Uterus (tissue), 4 donors: ENCODE measurements around the gene JTB. TPM values are rescaled to one million over a fixed set of nuclear protein-coding genes. Genes with fewer than 3 reads are reported as not detected.

Experiments
- DNase-seq, 2 donors: peaks; one replicate each; pipeline ENCODE4 v3.0.0-alpha.2; 2019 to 2020
- H3K27ac ChIP-seq, 2 donors: fragments of 200-600 bp; sonication (generic); 1 replicate in 1 of 2; 2 replicates in 1 of 2; pipeline ENCODE4 v1.5.1; 2016 to 2018
- H3K27me3 ChIP-seq, 2 donors: fragments of 200-600 bp; sonication (generic); one replicate each; pipeline ENCODE4 v1.5.1; 2018 to 2019; ENCODE audit warnings: control low read depth in 1 of 2
- H3K36me3 ChIP-seq, 2 donors: fragments of 200-600 bp; sonication (generic); one replicate each; pipeline ENCODE4 v1.5.1; 2019; ENCODE audit warnings: control low read depth in 1 of 2
- H3K4me1 ChIP-seq, 2 donors: fragments of 200-600 bp; sonication (generic); one replicate each; pipeline ENCODE4 v1.5.1; 2018 to 2019; ENCODE audit warnings: control low read depth in 1 of 2
- H3K4me3 ChIP-seq, 2 donors: fragments of 200-600 bp; sonication (generic); 1 replicate in 1 of 2; 2 replicates in 1 of 2; pipeline ENCODE4 v1.5.1; 2018 to 2019; ENCODE audit warnings: mild to moderate bottlenecking in 1 of 2
- H3K9me3 ChIP-seq, 2 donors: fragments of 200-600 bp; sonication (generic); one replicate each; pipeline ENCODE4 v1.5.1; 2019; ENCODE audit warnings: control low read depth in 1 of 2
- POLR2A ChIP-seq, 2 donors: fragments of 450-650 bp; IDR thresholded peaks; one replicate each; pipeline ENCODE4 v1.6.1; 2016; ENCODE audit warnings: antibody characterized with exemption in 2 of 2, mild to moderate bottlenecking in 1 of 2, moderate library complexity in 1 of 2
- intact Hi-C: fragments of 100-400 bp; cut with DNase I; formaldehyde crosslinking; loops from one replicate; pipeline ENCODE4 v1.15.1; 2023; ENCODE audit warnings: low total_unique reads
- microRNA-seq: library from miRNA; unstranded; fragments of <30 nt; microRNA quantifications from one replicate; pipeline ENCODE4, GENCODE V29; 2016; ENCODE audit warnings: borderline microRNAs expressed, borderline replicate concordance
- small RNA-seq: library from RNA; depleted of rRNA; stranded (forward); fragments of <200 nt; gene quantifications from one replicate; pipeline ENCODE3, GENCODE V24; 2016
- total RNA-seq, 4 donors: library from RNA; depleted of rRNA in 3 of 4; stranded (reverse); fragments of >200 nt in 3 of 4; gene quantifications; one replicate each; pipeline versions ENCODE4 v1.1.0 to v1.2.4, GENCODE V29; 2014 to 2023
- TF ChIP-seq, protein P1 (sequence below), 4 experiments: fragments of 200-600 bp in 2 of 4; fragments of 450-650 bp in 2 of 4; sonication (generic) in 2 of 4; IDR thresholded peaks; one replicate each; pipeline ENCODE4 v1.5.1; 2016 to 2019; ENCODE audit warnings: antibody characterized with exemption in 4 of 4, mild to moderate bottlenecking in 2 of 4, moderate library complexity in 1 of 4
- donor health status: DM: yes; HTN: yes; CAD: no.

JTB gene
- total RNA-seq, 4 donors from 2014 or later, result 91.1 to 253 (median 175) TPM

DNA sequence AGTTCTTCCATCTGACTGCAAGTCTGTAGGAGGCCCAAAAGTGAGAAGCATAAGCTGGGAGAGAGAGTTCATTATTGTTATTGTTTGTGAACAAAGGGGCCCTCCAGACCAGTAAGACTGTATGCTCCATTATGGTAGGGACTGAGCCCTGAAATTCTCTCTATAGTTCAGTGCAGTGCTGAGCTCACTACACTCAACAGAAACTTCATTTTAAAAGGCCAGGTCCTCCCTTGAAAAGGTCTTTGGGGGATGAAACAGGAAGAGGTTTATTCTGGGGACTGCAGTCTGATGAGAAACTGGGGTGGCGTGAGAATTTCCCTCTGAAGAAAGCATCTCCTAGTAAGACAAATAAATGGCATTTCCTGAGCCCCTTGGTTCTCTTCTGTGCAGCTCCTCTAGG is 49.2 kb downstream of the JTB start:
- no peak overlapping the region for H3K27ac ChIP-seq
- intact Hi-C loops, result no loop called here

GRCh38 chr1:153926405-153926804 is 51.1 kb downstream of the JTB start:
- TF ChIP-seq POLR2A (IDR thresholded peaks at IDR 0.05), result no peak
- TF ChIP-seq, protein P1, sequence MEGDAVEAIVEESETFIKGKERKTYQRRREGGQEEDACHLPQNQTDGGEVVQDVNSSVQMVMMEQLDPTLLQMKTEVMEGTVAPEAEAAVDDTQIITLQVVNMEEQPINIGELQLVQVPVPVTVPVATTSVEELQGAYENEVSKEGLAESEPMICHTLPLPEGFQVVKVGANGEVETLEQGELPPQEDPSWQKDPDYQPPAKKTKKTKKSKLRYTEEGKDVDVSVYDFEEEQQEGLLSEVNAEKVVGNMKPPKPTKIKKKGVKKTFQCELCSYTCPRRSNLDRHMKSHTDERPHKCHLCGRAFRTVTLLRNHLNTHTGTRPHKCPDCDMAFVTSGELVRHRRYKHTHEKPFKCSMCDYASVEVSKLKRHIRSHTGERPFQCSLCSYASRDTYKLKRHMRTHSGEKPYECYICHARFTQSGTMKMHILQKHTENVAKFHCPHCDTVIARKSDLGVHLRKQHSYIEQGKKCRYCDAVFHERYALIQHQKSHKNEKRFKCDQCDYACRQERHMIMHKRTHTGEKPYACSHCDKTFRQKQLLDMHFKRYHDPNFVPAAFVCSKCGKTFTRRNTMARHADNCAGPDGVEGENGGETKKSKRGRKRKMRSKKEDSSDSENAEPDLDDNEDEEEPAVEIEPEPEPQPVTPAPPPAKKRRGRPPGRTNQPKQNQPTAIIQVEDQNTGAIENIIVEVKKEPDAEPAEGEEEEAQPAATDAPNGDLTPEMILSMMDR (IDR thresholded peaks at IDR 0.05), result no peak
- intact Hi-C loops, result no loop called here
- Histone ChIP-seq H3K36me3 (no peaks in the 10 kb centered on the region), H3K27ac (no peak overlapping the region), H3K4me3 (no peak overlapping the region), H3K9me3 (no peaks in the 10 kb centered on the region), H3K27me3 (no peaks in the 10 kb centered on the region), H3K4me1 (no peaks in the 10 kb centered on the region)
- DNase-seq, result no peak

More for the DNA sequence above, 49.2 kb downstream of the JTB start:
- TF ChIP-seq, protein P1 (IDR thresholded peaks at IDR 0.05), result no peak
- no peak for TF ChIP-seq POLR2A (IDR thresholded peaks at IDR 0.05)
- H3K36me3 ChIP-seq, result no peaks in the 10 kb centered on the region
- no peaks in the 10 kb centered on the region for H3K9me3 ChIP-seq
- no peak overlapping the region for H3K4me3 ChIP-seq
- no peaks in the 10 kb centered on the region for H3K4me1 ChIP-seq
- H3K27me3 ChIP-seq, result no peaks in the 10 kb centered on the region
- no peak for DNase-seq

Small RNA genes lying within 50 kb of the gene (microRNA-seq; reads per million reads assigned to microRNA genes)
- gene MIR6737, result not detected

Small RNA genes lying within 50 kb of the gene (small RNA-seq; reads per million reads assigned to genes)
- gene MIR6737, result not detected

Other genes starting within 250 kb of the JTB start
- 10 to 100 TPM; 35.9 to 70.1 (median 61.3) TPM for gene INTS3, start 249.6 kb downstream of the JTB start, total RNA-seq
- gene SLC27A3, start 202.3 kb downstream of the JTB start, total RNA-seq, result 100 to 1,000 TPM in 1 of 4 donors, 10 to 100 TPM in 3; 12.9 to 364 (median 36.7) TPM
- gene GATAD2B, start 54.7 kb downstream of the JTB start, total RNA-seq, result 10 to 100 TPM in 3 of 4 donors, 1 to 10 TPM in 1; 7.1 to 79.0 (median 26.6) TPM
- gene DENND4B, start 31.0 kb downstream of the JTB start, total RNA-seq, result 10 to 100 TPM in 3 of 4 donors, 1 to 10 TPM in 1; 5.6 to 94.9 (median 30.1) TPM
- gene CRTC2, start 19.1 kb downstream of the JTB start, total RNA-seq, result 10 to 100 TPM in 2 of 4 donors, 1 to 10 TPM in 2; 5.9 to 57.2 (median 15.5) TPM
- 10 to 100 TPM; 66.3 to 96.2 (median 83.6) TPM for gene SLC39A1, start 14.1 kb downstream of the JTB start, total RNA-seq
- gene CREB3L4, start 9.8 kb downstream of the JTB start, total RNA-seq, result 10 to 100 TPM in 3 of 4 donors, 1 to 10 TPM in 1; 1.8 to 16.1 (median 13.0) TPM
- 100 to 1,000 TPM in 1 of 4 donors, 10 to 100 TPM in 3; 16.9 to 120 (median 33.2) TPM for gene RAB13, start 8.7 kb upstream of the JTB start, total RNA-seq
- gene RPS27, start 13.1 kb upstream of the JTB start, total RNA-seq, result 1,000 to 10,000 TPM in 3 of 4 donors, 100 to 1,000 TPM in 1; 826 to 6,388 (median 2,664) TPM
- gene NUP210L, start 177.4 kb upstream of the JTB start, total RNA-seq, result under 1 TPM in 2 of 4 donors, not detected in 2; 0.09 to 0.21 TPM
- gene TPM3, start 214.4 kb upstream of the JTB start, total RNA-seq, result 100 to 1,000 TPM; 130 to 263 (median 199) TPM
- not detected for gene CFAP141, start 228.7 kb upstream of the JTB start, total RNA-seq
- 100 to 1,000 TPM in 1 of 4 donors, 10 to 100 TPM in 3; 11.5 to 161 (median 52.0) TPM for gene UBAP2L, start 243.3 kb upstream of the JTB start, total RNA-seq